Smooth muscle cell (in vitro differentiated cells): ENCODE measurements around the gene INSIG1. TPM values are rescaled to one million over a fixed set of nuclear protein-coding genes. Genes with fewer than 3 reads are reported as not detected.

Experiments
- DNase-seq: peaks from one replicate; lab custom pipeline; 2025; ENCODE audit not compliant: unreplicated experiment; lab: John Stamatoyannopoulos, UW
- H2AFZ ChIP-seq: fragments of 200-600 bp; sonication (generic); 2 replicates; pipeline ENCODE4 v1.6.0; 2016; ENCODE audit warnings: antibody characterized with exemption, low read depth, mild to moderate bottlenecking
- H3F3A ChIP-seq: fragments of 200-600 bp; sonication (generic); 2 replicates; pipeline ENCODE4 v1.6.0; 2017; ENCODE audit warnings: antibody characterized with exemption, low read depth
- H3K27ac ChIP-seq: fragments of 200-600 bp; sonication (generic); 2 replicates; pipeline ENCODE4 v1.5.1; 2016; ENCODE audit warnings: low read depth, mild to moderate bottlenecking
- H3K27me3 ChIP-seq: fragments of 200-600 bp; sonication (generic); 2 replicates; pipeline ENCODE4 v1.6.1; 2016; ENCODE audit warnings: low read depth, mild to moderate bottlenecking
- H3K36me3 ChIP-seq: fragments of 200-600 bp; sonication (generic); 2 replicates; pipeline ENCODE4 v1.5.1; 2016; ENCODE audit warnings: low read depth
- H3K4me1 ChIP-seq: fragments of 200-600 bp; sonication (generic); 2 replicates; pipeline ENCODE4 v1.5.1; 2016; ENCODE audit warnings: low read depth
- H3K4me2 ChIP-seq: fragments of 200-600 bp; sonication (generic); 2 replicates; pipeline ENCODE4 v1.6.0; 2016; ENCODE audit warnings: mild to moderate bottlenecking
- H3K4me3 ChIP-seq: fragments of 200-600 bp; sonication (generic); 2 replicates; pipeline ENCODE4 v1.5.1; 2016; ENCODE audit warnings: mild to moderate bottlenecking
- H3K79me2 ChIP-seq: fragments of 200-600 bp; sonication (generic); 2 replicates; pipeline ENCODE4 v1.6.0; 2016; ENCODE audit warnings: low read depth, mild to moderate bottlenecking
- H3K9ac ChIP-seq: fragments of 200-600 bp; sonication (generic); 2 replicates; pipeline ENCODE4 v1.6.0; 2016; ENCODE audit warnings: low read depth
- H3K9me3 ChIP-seq: fragments of 200-600 bp; sonication (generic); replicated peaks from 2 replicates; pipeline ENCODE4 v1.5.1; 2016; ENCODE audit warnings: low read depth
- H4K20me1 ChIP-seq: fragments of 200-600 bp; sonication (generic); 2 replicates; pipeline ENCODE4 v1.6.0; 2016; ENCODE audit warnings: low read depth
- WGBS: methylation state at CpG from one replicate; pipeline ENCODE4 v1.1.7; 2016; ENCODE audit warnings: low lambda C conversion rate; 5-methylcytosine and 5-hydroxymethylcytosine counted together
- polyA plus RNA-seq: library from polyadenylated mRNA; unstranded; fragments of >200 nt; fragmentation: Nextera tagmentation; extraction: Ambion mirVana; gene quantifications from 2 replicates; pipeline ENCODE4 v1.2.1, GENCODE V29; 2016
- total RNA-seq: library from RNA; depleted of rRNA; stranded (reverse); fragments of >200 nt; gene quantifications from 2 replicates; pipeline ENCODE4 v1.2.3, GENCODE V29; 2014
- TF ChIP-seq, protein P1 (sequence below): fragments of 200-600 bp; sonication (generic); IDR thresholded peaks from 2 replicates; pipeline ENCODE4 v1.5.1; 2017; ENCODE audit warnings: borderline replicate concordance, mild to moderate bottlenecking, antibody characterized with exemption; ENCODE audit not compliant: insufficient read depth, poor library complexity, severe bottlenecking

INSIG1 gene
- total and polyA plus RNA-seq, 2 experiments from 2014 or later: 277 to 302 TPM

- no peak for DNase-seq
- Histone ChIP-seq H3K27ac (peak overlapping the region; percentile 77), H3K9ac (peak overlapping the region; percentile 32), H3K4me2 (no peak overlapping the region), H3K27me3 (no peaks in the 10 kb centered on the region), H3K36me3 (peaks cover 11% of the 10 kb centered on the region), H3K4me3 (no peak overlapping the region), H3K4me1 (no peaks in the 10 kb centered on the region), H2AFZ (no peak overlapping the region), H3K9me3 (no peaks in the 10 kb centered on the region), H3K79me2 (peaks cover 12% of the 10 kb centered on the region), H4K20me1 (peaks cover 97% of the 10 kb centered on the region), H3F3A (peaks cover 26% of the 10 kb centered on the region)
- WGBS: 86% methylated on average over 15 of the region's 15 CpGs
- TF ChIP-seq, protein P1, sequence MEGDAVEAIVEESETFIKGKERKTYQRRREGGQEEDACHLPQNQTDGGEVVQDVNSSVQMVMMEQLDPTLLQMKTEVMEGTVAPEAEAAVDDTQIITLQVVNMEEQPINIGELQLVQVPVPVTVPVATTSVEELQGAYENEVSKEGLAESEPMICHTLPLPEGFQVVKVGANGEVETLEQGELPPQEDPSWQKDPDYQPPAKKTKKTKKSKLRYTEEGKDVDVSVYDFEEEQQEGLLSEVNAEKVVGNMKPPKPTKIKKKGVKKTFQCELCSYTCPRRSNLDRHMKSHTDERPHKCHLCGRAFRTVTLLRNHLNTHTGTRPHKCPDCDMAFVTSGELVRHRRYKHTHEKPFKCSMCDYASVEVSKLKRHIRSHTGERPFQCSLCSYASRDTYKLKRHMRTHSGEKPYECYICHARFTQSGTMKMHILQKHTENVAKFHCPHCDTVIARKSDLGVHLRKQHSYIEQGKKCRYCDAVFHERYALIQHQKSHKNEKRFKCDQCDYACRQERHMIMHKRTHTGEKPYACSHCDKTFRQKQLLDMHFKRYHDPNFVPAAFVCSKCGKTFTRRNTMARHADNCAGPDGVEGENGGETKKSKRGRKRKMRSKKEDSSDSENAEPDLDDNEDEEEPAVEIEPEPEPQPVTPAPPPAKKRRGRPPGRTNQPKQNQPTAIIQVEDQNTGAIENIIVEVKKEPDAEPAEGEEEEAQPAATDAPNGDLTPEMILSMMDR: no peak
Observed at GRCh38 chr7:155306673-155307470, 9.2 kb downstream of the INSIG1 start.

DNA sequence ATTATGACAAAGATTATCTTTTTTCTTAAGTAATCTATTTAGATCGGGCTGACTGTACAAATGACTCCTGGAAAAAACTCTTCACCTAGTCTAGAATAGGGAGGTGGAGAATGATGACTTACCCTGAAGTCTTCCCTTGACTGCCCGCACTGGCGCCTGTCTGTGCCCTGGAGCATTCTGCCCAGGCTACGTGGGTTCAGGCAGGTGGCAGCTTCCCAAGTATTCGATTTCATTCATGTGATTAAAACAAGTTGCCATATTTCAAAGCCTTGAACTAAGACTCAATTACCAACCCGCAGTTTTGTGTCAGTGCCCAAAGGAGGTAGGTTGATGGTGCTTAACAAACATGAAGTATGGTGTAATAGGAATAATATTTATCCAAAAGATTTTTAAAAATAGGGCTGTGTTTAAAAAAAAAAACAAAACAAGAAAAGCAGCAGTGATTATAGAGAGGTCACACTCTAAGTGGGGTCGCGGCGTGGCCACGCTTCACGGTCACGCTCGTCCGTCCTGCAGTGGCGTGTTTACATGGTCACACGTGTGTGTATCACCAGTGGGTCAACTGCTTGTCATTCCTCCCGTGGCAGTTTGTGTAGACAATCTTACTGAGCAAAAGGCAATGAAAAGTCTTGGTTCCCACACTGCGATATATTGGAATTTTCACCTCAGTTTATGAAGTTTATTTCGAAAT is 10.8 kb downstream of the INSIG1 start:
- Histone ChIP-seq H3K27me3 (no peaks in the 10 kb centered on the region), H3K79me2 (peaks cover 4% of the 10 kb centered on the region), H3K9ac (no peak overlapping the region), H3K4me2 (no peak overlapping the region), H3K36me3 (peaks cover 7% of the 10 kb centered on the region), H3K4me1 (no peaks in the 10 kb centered on the region), H3K9me3 (no peaks in the 10 kb centered on the region), H3K27ac (no peak overlapping the region), H3K4me3 (no peak overlapping the region), H2AFZ (no peak overlapping the region), H3F3A (peaks cover 26% of the 10 kb centered on the region), H4K20me1 (peaks cover 80% of the 10 kb centered on the region)
- TF ChIP-seq, protein P1: no peak
- DNase-seq: no peak
- WGBS: 97% methylated on average over 19 of the region's 19 CpGs

DNA sequence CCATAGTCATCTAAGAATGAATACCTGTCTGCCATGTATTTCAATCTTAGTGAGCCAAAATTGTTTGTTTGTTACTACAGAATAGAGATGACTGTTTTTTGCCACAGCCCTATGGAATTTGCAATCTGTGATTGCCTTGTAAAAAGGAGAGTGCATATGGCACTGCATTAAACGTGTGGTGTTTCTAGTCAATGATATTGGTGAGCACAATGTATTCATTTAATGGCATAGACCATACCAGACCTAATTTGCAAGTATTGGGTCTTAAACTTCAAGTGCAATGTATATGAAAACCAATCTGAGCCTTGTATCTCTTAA is 11.3 kb downstream of the INSIG1 start:
- peaks cover 7% of the 10 kb centered on the region for H3K36me3 ChIP-seq
- H3F3A ChIP-seq: peaks cover 26% of the 10 kb centered on the region
- TF ChIP-seq, protein P1: no peak
- H3K9me3 ChIP-seq: no peaks in the 10 kb centered on the region
- H3K79me2 ChIP-seq: peaks cover 4% of the 10 kb centered on the region
- H3K9ac ChIP-seq: no peak overlapping the region
- H2AFZ ChIP-seq: no peak overlapping the region
- H3K27ac ChIP-seq: no peak overlapping the region
- H3K4me1 ChIP-seq: no peaks in the 10 kb centered on the region
- 95% methylated on average over 1 of the region's 1 CpG for WGBS
- no peaks in the 10 kb centered on the region for H3K27me3 ChIP-seq
- H3K4me3 ChIP-seq: no peak overlapping the region
- H3K4me2 ChIP-seq: no peak overlapping the region
- H4K20me1 ChIP-seq: peaks cover 75% of the 10 kb centered on the region
- no peak for DNase-seq
